Stimulated activated CD8-positive, alpha-beta memory T cell treated with anti-CD3 and anti-CD28 coated beads, Interleukin-4, amount 100 ng/mL, for 4 hours (primary cell): ENCODE measurements around the gene TAF9.
"Not testable (repeated sequence)": the region's sequence is repeated elsewhere in the genome, so short reads cannot be mapped to it uniquely, and the experiment has no call there.

Source experiments
- DNase-seq, 2 donors: peaks; one replicate each; pipeline ENCODE4 v3.0.0-alpha.2; 2020; ENCODE audit warnings: low read depth in 2 of 2, low spot score in 1 of 2

The TAF9 gene

GRCh38 chr5:69369340-69370121, at the start of gene TAF9, which contains the start of the genes AK6 and RAD17:
Gene TAF9, minus strand, starts transcription at chr5:69369520. Its CDS starts 3,783 bp downstream, at chr5:69365737.
Gene AK6, minus strand, starts transcription at chr5:69369520. Its CDS starts 30 bp downstream, at chr5:69369490.
Gene RAD17, plus strand, starts transcription at chr5:69369818. Its CDS starts 2,391 bp downstream, at chr5:69372209.
- DNase-seq = peak; percentile 82 to 83

- no peak for DNase-seq
These were observed 49.2 kb upstream of the TAF9 start for GRCh38 chr5:69418554-69418953.

- no peak for DNase-seq
These were observed 47.4 kb upstream of the TAF9 start for GRCh38 chr5:69416699-69417098.

GRCh38 chr5:69416180-69416579, 46.9 kb upstream of the TAF9 start:
- no peak for DNase-seq

- DNase-seq = no peak
These were observed 46.3 kb upstream of the TAF9 start for GRCh38 chr5:69415584-69415958.

GRCh38 chr5:69414885-69415583, 45.7 kb upstream of the TAF9 start, which contains the start of gene MARVELD2:
Gene MARVELD2, plus strand, starts transcription at chr5:69415116. Its CDS starts 4,270 bp downstream, at chr5:69419386.
- DNase-seq = peak in 1 of 2 donors; percentile 7

- DNase-seq = no peak
These were observed 35.5 kb upstream of the TAF9 start for GRCh38 chr5:69404659-69405330.

GRCh38 chr5:69378376-69378775, 9.1 kb upstream of the TAF9 start:
- no peak for DNase-seq

- DNase-seq = no peak
These were observed 5.7 kb upstream of the TAF9 start for GRCh38 chr5:69374911-69375446.

GRCh38 chr5:69372394-69372793, 3.1 kb upstream of the TAF9 start:
- no peak for DNase-seq

GRCh38 chr5:69370335-69370734, 1.0 kb upstream of the TAF9 start:
- not testable (repeated sequence) for DNase-seq

- DNase-seq = peak; percentile 8 to 12
These were observed 621 bp downstream of the TAF9 start for GRCh38 chr5:69368458-69369339.

GRCh38 chr5:69367697-69368279, 1.5 kb downstream of the TAF9 start:
- DNase-seq = no peak

- DNase-seq = no peak
These were observed 4.5 kb downstream of the TAF9 start for GRCh38 chr5:69364850-69365249.

GRCh38 chr5:69364414-69364813, 4.9 kb downstream of the TAF9 start:
- DNase-seq = no peak

GRCh38 chr5:69360442-69360841, 8.9 kb downstream of the TAF9 start:
- DNase-seq = no peak

GRCh38 chr5:69359699-69360098, 9.6 kb downstream of the TAF9 start:
- DNase-seq = no peak

- DNase-seq = no peak
These were observed 18.7 kb downstream of the TAF9 start for GRCh38 chr5:69350664-69351063.

- no peak for DNase-seq
These were observed 26.2 kb downstream of the TAF9 start for GRCh38 chr5:69343083-69343482.
